Epidermal melanocyte (primary cell): Measurements from ENCODE around the gene C12orf56.
A peak's percentile ranks its signal among the peaks of the same experiment; 100 is the strongest.
"Not testable (repeated sequence)": the region's sequence is repeated elsewhere in the genome, so short reads cannot be mapped to it uniquely, and the experiment has no call there.

Source experiments
- DNase-seq: peaks from one replicate; pipeline ENCODE4 v3.0.0; 2011; ENCODE audit warnings: low spot score; ENCODE audit not compliant: insufficient read length

The C12orf56 gene

DNA sequence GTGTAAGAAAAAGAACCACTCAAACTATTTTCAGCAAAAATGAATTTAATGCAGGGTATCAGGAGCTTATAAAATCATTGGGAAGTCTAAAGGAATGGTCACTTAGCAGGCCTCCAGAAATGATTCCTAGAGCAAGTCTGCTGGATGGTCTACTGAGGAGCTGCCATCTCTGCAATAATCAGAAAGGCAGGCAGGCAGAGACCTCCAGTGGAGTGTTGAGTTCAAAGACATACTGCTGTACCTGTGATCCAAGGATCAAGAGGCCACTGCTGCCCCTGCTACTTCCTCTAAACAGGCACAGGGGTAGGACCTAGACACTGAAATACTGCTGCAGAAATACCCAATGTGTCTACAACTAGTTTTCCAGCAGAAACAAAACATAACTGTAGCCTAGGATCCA, 154.0 kb downstream of the C12orf56 start:
- DNase-seq: no peak

DNA sequence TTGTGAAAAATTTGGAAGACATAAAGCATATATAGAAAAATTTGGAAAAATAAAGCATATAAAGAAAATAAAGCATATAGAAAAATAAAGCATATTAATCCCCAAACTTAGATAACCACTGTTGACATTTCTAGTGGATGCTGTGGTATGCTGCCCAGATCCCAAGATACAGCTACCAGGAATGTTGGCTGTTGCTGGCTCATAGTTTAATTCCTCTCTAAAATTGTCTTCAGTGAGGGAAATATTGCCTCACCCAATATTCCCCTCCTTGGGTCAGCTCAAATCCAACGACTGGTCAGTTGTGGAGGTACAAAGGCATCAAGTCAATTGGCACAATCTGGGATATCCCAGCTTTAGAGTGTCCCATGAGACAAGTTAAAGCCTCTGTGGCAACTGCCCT, 158.4 kb downstream of the C12orf56 start:
- no peak for DNase-seq

DNA sequence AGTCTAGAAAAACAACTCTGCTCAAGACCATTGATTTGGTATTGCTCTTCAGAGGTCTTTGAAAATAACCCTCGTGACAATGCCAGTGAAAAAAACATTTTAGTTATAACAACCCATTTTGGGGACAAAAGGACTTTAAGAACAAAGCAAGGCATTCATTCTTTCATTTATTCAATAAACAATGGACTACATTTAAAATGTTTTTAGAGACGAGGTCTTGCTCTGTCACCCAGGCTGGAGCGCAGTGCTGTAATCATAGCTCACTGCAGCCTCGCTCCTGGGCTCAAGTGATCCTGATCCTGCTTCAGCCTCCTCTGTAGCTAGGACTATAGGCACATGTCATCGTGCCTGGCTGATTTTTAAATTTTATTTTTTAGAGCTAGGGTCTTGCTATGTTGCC, 160.8 kb downstream of the C12orf56 start:
- no peak for DNase-seq

DNA sequence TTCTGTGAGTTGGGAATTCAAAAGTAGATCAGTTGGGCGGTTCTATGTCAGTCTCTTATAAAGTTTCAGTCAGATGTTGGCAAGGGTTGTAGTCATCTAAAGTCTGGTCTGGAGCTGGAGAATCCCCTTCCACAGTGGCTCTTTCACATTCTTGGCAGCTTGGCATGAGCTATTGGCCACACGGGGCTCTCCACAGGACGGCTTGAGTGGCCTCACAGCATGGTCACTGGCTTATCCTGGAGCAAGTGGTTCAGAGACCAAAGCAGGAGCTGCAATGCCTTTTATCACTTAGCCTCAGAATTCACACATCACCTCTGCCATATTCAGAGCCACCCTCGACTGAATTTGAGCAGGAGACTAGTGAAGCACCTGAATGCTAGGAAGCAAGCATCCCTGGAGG, 161.3 kb downstream of the C12orf56 start:
- DNase-seq: no peak

DNA sequence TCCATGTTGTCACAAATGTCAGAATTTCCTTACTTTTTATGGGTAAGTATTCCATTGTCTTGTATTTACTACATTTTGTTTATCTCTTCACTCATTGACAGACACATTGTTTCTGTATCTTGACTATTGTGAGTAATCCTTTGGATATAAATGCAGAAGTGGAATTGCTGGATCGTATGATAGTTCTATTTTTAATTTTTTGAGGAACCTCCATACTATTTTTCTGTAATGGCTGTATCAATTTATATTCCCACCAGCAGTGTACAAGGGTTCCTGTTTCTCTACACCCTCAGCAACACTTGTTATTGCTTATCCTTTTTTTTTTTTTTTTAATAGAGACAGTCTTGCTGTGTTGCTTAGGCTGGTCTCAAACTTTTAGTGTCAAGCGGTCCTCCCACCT, 164.9 kb downstream of the C12orf56 start:
- DNase-seq: no peak

DNA sequence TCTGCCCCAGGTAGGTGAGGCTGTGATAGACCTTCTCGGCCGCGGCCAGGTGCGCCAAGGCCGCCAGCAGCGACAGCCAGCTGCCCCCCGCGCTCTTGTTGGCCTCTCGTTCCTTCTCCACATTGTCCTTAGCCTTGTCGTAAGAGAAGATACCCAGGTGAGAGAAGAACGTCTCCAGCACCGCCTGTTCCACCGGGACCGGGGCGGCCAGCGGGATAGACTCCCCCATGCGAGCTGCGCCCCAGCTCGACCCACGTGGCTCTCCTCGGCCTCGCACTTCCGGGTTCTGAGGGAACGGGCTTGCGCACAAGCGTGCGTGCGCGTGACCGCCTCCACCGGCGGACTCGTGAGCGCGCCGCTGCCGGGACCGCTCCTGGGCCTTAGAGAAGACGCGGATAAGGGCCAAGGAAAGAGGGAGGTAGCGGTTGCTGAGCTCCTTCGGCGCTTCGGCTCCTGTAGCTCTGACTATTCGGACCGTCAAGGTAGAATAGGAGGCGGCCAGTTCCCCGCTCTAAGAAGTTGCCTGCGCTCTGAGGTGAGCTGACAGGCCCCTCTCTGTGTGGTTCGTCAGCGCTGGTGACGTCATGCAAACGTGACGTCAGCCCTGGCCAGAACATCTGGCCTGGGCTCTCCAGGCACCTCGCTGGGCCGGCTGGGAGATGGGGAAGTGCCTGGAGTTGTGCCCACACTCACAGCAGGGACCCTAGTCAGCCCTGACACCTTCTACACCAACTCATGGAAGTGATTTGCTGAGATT, 168.4 kb downstream of the C12orf56 start, which contains the start of gene KICS2:
KICS2 (minus strand) TSS at position 288 of the 757 bp plus-strand sequence; CDS start at position 229, 59 bp downstream.
- DNase-seq: peak; percentile 67

DNA sequence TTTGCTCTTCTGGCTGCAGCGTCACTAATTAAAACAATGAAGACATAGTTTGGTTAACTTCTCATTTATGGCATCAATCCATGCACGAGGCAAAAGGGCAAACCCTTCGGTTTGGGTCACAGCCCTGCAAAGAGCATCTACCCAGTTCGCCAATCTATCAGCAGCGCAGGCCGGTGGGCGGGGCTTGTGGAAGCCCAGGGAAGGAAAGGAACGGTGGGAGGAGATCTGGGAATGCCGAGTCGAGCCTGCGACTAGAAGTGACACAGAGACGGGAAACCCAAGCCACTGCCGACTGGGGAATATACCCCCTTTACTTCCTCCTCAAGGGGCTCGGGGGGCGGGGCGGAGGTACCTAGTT, 168.9 kb downstream of the C12orf56 start:
- peak; percentile 63 for DNase-seq

DNA sequence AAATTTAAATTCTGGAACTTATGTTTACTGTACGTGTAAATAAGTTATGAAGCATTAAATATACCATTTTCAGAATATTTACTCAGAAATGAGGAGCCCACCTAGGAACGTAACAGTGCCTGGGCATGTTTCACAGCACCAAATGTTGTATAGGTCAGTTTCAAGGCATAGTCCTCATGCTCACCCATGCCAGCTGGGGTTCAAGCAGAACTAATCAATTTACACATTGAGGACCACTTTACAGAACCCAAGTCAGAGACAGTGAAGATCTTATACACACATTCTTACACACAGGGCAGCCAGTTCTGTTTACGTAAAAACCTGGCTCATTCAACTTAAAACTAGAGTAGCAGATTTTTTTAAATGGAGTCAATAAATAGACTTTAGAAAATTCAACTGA, 170.5 kb downstream of the C12orf56 start:
- no peak for DNase-seq

DNA sequence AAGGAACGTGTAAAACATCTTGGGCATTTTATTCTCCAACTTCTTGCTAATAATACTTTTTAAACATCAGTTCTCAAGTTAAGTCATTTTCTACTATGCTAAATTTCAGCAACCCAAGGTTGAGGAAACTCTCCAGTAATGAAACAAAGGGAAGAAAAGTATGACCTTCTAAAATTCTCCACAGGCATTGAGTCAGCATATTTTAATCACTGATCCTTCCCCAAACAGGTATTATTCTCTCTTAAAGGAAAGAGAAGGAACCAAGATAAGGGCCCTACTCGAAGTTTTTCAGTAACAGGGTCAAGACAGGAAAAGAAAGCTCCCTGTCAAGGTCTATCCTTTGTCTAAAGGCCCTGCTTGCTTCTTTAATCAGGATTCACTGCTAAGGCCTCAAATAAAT, 171.4 kb downstream of the C12orf56 start:
- no peak for DNase-seq

DNA sequence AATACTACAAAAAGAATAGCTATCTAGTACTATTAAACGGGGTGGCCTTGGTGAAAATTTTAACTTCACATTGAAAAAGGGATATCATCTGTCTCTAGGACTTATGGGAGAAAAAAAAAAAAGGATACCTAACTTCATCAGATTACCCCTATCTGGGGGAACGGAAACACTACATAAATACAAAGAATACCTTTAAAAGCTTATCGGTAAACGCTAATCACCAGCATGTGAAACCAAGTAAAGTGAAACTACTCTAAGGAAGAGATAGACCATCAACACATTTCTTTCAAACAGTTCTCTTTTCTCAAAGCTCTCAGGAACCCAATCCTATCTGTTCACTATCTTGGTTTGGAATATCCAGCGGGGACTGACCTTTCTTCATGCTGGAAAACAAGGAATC, 172.0 kb downstream of the C12orf56 start:
- DNase-seq: no peak

DNA sequence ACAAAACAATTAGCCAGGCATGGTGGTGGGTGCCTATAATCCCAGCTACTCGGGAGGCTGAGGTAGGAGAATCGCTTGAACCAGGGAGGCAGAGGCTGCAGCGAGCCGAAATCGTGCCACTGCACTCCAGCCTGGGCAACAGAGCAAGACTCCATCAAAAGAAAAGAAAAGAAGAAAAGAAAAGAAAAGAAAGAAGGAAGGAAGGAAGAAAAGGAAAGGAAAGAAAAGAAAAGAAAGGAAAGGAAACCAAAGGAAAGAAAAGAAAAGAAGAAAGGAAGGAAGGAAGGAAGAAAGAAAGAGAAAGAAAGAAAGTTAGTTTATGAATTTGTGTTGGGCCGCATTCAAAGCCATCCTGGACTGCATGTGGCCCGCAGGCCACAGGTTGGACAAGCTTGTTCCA, 172.9 kb downstream of the C12orf56 start:
- not testable (repeated sequence) for DNase-seq

DNA sequence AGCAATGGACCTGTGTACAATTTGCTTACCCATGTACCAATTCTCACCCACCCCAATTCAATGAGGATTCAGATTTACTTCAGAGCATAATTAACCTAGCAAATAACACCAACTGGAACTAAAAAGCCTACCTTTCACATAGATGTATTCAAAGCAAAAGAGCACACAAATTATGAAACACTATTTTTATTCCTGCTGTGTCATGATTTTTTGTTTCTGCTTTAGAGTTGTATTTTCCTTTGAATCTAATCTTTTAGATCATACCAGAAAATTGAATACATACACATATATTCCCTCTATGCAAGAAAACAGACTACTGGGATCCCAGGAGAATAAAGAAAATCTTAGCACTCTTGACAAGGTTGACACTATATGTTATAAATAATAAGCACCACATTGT, 174.3 kb downstream of the C12orf56 start:
- no peak for DNase-seq
